ENCODE measurements around the gene METAP1.

GRCh38 chr4:99047710-99048109 is 52.2 kb downstream of the METAP1 start:
- TF ChIP-seq, protein P1, sequence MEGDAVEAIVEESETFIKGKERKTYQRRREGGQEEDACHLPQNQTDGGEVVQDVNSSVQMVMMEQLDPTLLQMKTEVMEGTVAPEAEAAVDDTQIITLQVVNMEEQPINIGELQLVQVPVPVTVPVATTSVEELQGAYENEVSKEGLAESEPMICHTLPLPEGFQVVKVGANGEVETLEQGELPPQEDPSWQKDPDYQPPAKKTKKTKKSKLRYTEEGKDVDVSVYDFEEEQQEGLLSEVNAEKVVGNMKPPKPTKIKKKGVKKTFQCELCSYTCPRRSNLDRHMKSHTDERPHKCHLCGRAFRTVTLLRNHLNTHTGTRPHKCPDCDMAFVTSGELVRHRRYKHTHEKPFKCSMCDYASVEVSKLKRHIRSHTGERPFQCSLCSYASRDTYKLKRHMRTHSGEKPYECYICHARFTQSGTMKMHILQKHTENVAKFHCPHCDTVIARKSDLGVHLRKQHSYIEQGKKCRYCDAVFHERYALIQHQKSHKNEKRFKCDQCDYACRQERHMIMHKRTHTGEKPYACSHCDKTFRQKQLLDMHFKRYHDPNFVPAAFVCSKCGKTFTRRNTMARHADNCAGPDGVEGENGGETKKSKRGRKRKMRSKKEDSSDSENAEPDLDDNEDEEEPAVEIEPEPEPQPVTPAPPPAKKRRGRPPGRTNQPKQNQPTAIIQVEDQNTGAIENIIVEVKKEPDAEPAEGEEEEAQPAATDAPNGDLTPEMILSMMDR (IDR thresholded peaks at IDR 0.05; ENCODE audit: control extremely low read depth in 1 of 3, insufficient read depth in 1 of 3, low read depth in 1 of 3, low read length in 3 of 3) = no peak
- TF ChIP-seq EGR1 (IDR thresholded peaks at IDR 0.05; ENCODE audit: borderline replicate concordance, low read depth, low read length) = no peak
- TF ChIP-seq RAD21 (IDR thresholded peaks at IDR 0.05 in 1 of 2, conservative IDR thresholded peaks at IDR 0.05 in 1 of 2; ENCODE audit: low read depth in 2 of 2, low read length in 2 of 2) = no peak
